Neural progenitor cell (in vitro differentiated cells): ENCODE data around the gene PCNX4.

Experiments used
- EZH2phosphoT487 ChIP-seq: fragments of 200-600 bp; sonication (generic); IDR thresholded peaks from 2 replicates; pipeline ENCODE4 v1.6.1; 2017; ENCODE audit warnings: antibody characterized with exemption
- TF ChIP-seq, protein P1 (sequence below): fragments of 200-600 bp; sonication (generic); IDR thresholded peaks from 2 replicates; pipeline ENCODE4 v1.5.1; 2017; ENCODE audit warnings: antibody characterized with exemption, mild to moderate bottlenecking

DNA sequence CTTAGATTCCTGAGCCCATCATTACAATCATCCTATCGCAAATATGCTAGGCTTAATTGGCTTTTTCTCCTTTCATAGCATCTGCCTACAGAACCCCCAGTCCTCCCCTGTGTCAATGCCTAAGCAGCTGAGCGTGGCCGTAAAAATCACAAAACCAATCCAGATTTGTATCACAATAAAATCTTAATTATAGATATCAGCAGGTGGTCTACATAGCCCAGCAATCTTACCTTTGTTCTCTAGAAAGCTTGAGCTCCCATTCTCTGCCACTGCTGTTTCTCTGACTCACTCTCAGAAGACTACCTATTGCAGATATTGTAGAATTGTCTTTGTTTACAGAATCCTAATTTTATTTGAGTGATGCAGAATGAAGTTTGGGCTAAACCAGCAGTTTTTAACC is 119.4 kb downstream of the PCNX4 start:
- TF ChIP-seq, protein P1, sequence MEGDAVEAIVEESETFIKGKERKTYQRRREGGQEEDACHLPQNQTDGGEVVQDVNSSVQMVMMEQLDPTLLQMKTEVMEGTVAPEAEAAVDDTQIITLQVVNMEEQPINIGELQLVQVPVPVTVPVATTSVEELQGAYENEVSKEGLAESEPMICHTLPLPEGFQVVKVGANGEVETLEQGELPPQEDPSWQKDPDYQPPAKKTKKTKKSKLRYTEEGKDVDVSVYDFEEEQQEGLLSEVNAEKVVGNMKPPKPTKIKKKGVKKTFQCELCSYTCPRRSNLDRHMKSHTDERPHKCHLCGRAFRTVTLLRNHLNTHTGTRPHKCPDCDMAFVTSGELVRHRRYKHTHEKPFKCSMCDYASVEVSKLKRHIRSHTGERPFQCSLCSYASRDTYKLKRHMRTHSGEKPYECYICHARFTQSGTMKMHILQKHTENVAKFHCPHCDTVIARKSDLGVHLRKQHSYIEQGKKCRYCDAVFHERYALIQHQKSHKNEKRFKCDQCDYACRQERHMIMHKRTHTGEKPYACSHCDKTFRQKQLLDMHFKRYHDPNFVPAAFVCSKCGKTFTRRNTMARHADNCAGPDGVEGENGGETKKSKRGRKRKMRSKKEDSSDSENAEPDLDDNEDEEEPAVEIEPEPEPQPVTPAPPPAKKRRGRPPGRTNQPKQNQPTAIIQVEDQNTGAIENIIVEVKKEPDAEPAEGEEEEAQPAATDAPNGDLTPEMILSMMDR, result no peak
- TF ChIP-seq EZH2phosphoT487, result no peak
